H1 (cell line): ENCODE data around the gene PAX4. TPM values are rescaled to one million over a fixed set of nuclear protein-coding genes. Genes with fewer than 3 reads are reported as not detected.

ENCODE experiments used
- CTCF ChIA-PET: fragments of 300-600 bp; sonication (Branson Sonifier 250); formaldehyde crosslinking; loops from one replicate; lab custom pipeline; 2021; ENCODE audit not compliant: partially characterized antibody; lab: Charles Lee
- POLR2A ChIA-PET: fragments of 300-600 bp; sonication (Branson Sonifier 250); formaldehyde crosslinking; loops from one replicate; lab custom pipeline; 2021; ENCODE audit warnings: inconsistent platforms; ENCODE audit not compliant: partially characterized antibody; lab: Charles Lee
- DNase-seq, 2 experiments: peaks; one replicate each; pipeline versions ENCODE4 v3.0.0 to v3.0.0-alpha.2; 2010 to 2022; ENCODE audit warnings: low spot score in 2 of 2, low read depth in 1 of 2, mixed read lengths in 1 of 2
- FAIRE-seq: peaks from 2 replicates; lab custom pipeline; 2011; peaks lifted over from hg19 to GRCh38; lab: Jason Lieb, UNC
- H2AFZ ChIP-seq: 2 replicates; pipeline ENCODE4 v1.8.1; 2012; ENCODE audit warnings: low read length, inconsistent platforms
- H2AK5ac ChIP-seq: 2 replicates; pipeline ENCODE4 v1.6.1; 2013; ENCODE audit warnings: low read depth, low read length
- H2BK120ac ChIP-seq: replicated peaks from 2 replicates; pipeline ENCODE3; 2013; ENCODE audit warnings: low read depth, low read length, inconsistent platforms
- H2BK12ac ChIP-seq: 2 replicates; pipeline ENCODE4 v1.6.1; 2013; ENCODE audit warnings: low read depth, low read length
- H2BK15ac ChIP-seq: 2 replicates; pipeline ENCODE4 v1.6.1; 2013; ENCODE audit warnings: low read length
- H2BK20ac ChIP-seq: 2 replicates; pipeline ENCODE4 v1.6.1; 2013; ENCODE audit warnings: low read length
- H2BK5ac ChIP-seq: 2 replicates; pipeline ENCODE4 v1.6.1; 2013; ENCODE audit warnings: low read depth, low read length
- H3K14ac ChIP-seq: 2 replicates; pipeline ENCODE4 v1.6.1; 2013; ENCODE audit warnings: inconsistent platforms; ENCODE audit not compliant: insufficient read length
- H3K18ac ChIP-seq: 2 replicates; pipeline ENCODE4 v1.6.1; 2013; ENCODE audit warnings: low read length; ENCODE audit errors: extremely low read depth
- H3K23ac ChIP-seq: 2 replicates; pipeline ENCODE4 v1.6.1; 2013; ENCODE audit warnings: inconsistent platforms; ENCODE audit not compliant: insufficient read length
- H3K23me2 ChIP-seq: 2 replicates; pipeline ENCODE4 v1.6.1; 2013; ENCODE audit warnings: low read depth, low read length
- H3K27ac ChIP-seq: 2 replicates; pipeline ENCODE4 v1.6.1; 2011; ENCODE audit warnings: low read depth, low read length, inconsistent platforms
- H3K27me3 ChIP-seq, 4 experiments: replicated peaks in 1 of 4; 1 replicate in 1 of 4; 2 replicates in 3 of 4; pipeline versions ENCODE4 v1.6.1 to v1.8.1; 2011 to 2013; ENCODE audit warnings: low read length in 3 of 4, mild to moderate bottlenecking in 3 of 4, inconsistent platforms in 2 of 4, mixed read lengths in 2 of 4, moderate library complexity in 1 of 4; ENCODE audit not compliant: control insufficient read depth in 3 of 4, insufficient read depth in 3 of 4; ENCODE audit errors: extremely low read depth in 1 of 4
- H3K36me3 ChIP-seq, 4 experiments: 2 replicates each; pipeline versions ENCODE4 v1.6.1 to v1.8.1; 2011 to 2013; ENCODE audit warnings: mild to moderate bottlenecking in 4 of 4, low read length in 3 of 4, moderate library complexity in 2 of 4, control low read depth in 1 of 4, inconsistent platforms in 1 of 4; ENCODE audit not compliant: insufficient read depth in 4 of 4, control insufficient read depth in 2 of 4
- H3K4ac ChIP-seq: replicated peaks from 2 replicates; pipeline ENCODE3; 2013; ENCODE audit warnings: low read length, low read depth, mixed read lengths, inconsistent platforms; ENCODE audit not compliant: insufficient read length
- H3K4me1 ChIP-seq, 4 experiments: replicated peaks in 1 of 4; 1 replicate in 1 of 4; 2 replicates in 3 of 4; pipeline versions ENCODE4 v1.6.1 to v1.8.1; 2011 to 2013; ENCODE audit warnings: low read length in 3 of 4, inconsistent platforms in 2 of 4, mixed read lengths in 1 of 4; ENCODE audit not compliant: insufficient read depth in 4 of 4, control insufficient read depth in 3 of 4
- H3K4me2 ChIP-seq, 2 experiments: 2 replicates each; pipeline versions ENCODE4 v1.6.1 to v1.8.1; 2011 to 2013; ENCODE audit warnings: low read depth in 2 of 2, low read length in 2 of 2, control low read depth in 1 of 2, inconsistent platforms in 1 of 2, mild to moderate bottlenecking in 1 of 2; ENCODE audit not compliant: insufficient read depth in 1 of 2
- H3K4me3 ChIP-seq, 4 experiments: fragments of 200-600, 300-600 bp in 1 of 4; sonication (generic), shearing (Covaris generic), sonication (Bioruptor Twin) in 1 of 4; 2 replicates each; pipeline versions ENCODE4 v1.5.1 to v1.8.1; 2011 to 2016; ENCODE audit warnings: low read length in 4 of 4, low read depth in 3 of 4, control low read depth in 2 of 4, inconsistent platforms in 2 of 4, mild to moderate bottlenecking in 2 of 4, mixed read lengths in 1 of 4, moderate library complexity in 1 of 4; ENCODE audit not compliant: insufficient read depth in 2 of 4; ENCODE audit errors: extremely low read depth in 1 of 4
- H3K56ac ChIP-seq: replicated peaks from 2 replicates; pipeline ENCODE3; 2013; ENCODE audit warnings: low read depth, mild to moderate bottlenecking, mixed read lengths, low read length, inconsistent platforms; ENCODE audit not compliant: insufficient read length
- H3K79me1 ChIP-seq: 2 replicates; pipeline ENCODE4 v1.6.1; 2013; ENCODE audit warnings: low read depth, low read length, control low read depth
- H3K79me2 ChIP-seq, 2 experiments: 2 replicates each; pipeline versions ENCODE4 v1.6.1 to v1.8.1; 2012 to 2013; ENCODE audit warnings: low read length in 2 of 2, mild to moderate bottlenecking in 2 of 2, inconsistent platforms in 1 of 2; ENCODE audit not compliant: insufficient read depth in 2 of 2, control insufficient read depth in 1 of 2
- H3K9ac ChIP-seq, 4 experiments: replicated peaks in 1 of 4; 1 replicate in 1 of 4; 2 replicates in 3 of 4; pipeline versions ENCODE4 v1.6.1 to v1.8.1; 2011 to 2013; ENCODE audit warnings: low read depth in 3 of 4, low read length in 3 of 4, control low read depth in 2 of 4, mild to moderate bottlenecking in 2 of 4, moderate library complexity in 2 of 4, inconsistent platforms in 1 of 4; ENCODE audit errors: extremely low read depth in 1 of 4
- H3K9me3 ChIP-seq, 2 experiments: 2 replicates each; pipeline versions ENCODE4 v1.6.1 to v1.8.1; 2012 to 2013; ENCODE audit warnings: mild to moderate bottlenecking in 2 of 2, moderate library complexity in 2 of 2, control low read depth in 1 of 2, inconsistent platforms in 1 of 2, low read depth in 1 of 2, low read length in 1 of 2, mixed read lengths in 1 of 2; ENCODE audit not compliant: insufficient read depth in 2 of 2
- H4K20me1 ChIP-seq, 2 experiments: replicated peaks in 1 of 2; 2 replicates each; pipeline versions ENCODE3 to v1.8.1; 2011 to 2013; ENCODE audit warnings: inconsistent platforms in 2 of 2, low read length in 2 of 2, mild to moderate bottlenecking in 1 of 2; ENCODE audit not compliant: insufficient read depth in 2 of 2, control insufficient read depth in 1 of 2
- H4K5ac ChIP-seq: 2 replicates; pipeline ENCODE4 v1.6.1; 2013; ENCODE audit warnings: low read length, low read depth, mixed read lengths, inconsistent platforms; ENCODE audit not compliant: insufficient read length
- H4K8ac ChIP-seq: 2 replicates; pipeline ENCODE4 v1.8.0; 2013; ENCODE audit warnings: mild to moderate bottlenecking, moderate library complexity, low read length, inconsistent platforms; ENCODE audit not compliant: insufficient read depth; ENCODE audit errors: extremely low read depth
- H4K91ac ChIP-seq: replicated peaks from 2 replicates; pipeline ENCODE3; 2013; ENCODE audit warnings: low read length, mixed read lengths, inconsistent platforms; ENCODE audit not compliant: insufficient read length
- BACH1 ChIP-seq: IDR thresholded peaks from 2 replicates; pipeline ENCODE4 v1.6.1; 2012; ENCODE audit warnings: low read length, improper control_type of control experiment
- CBX8 ChIP-seq: fragments of 300-800, 300-1000 bp; sonication (generic); IDR thresholded peaks from 2 replicates; pipeline ENCODE4 v1.7.1; 2016; ENCODE audit warnings: low read depth, low read length, borderline replicate concordance
- CREB1 ChIP-seq: IDR thresholded peaks from 2 replicates; pipeline ENCODE4 v1.6.1; 2012; ENCODE audit warnings: inconsistent platforms
- CTBP2 ChIP-seq: IDR thresholded peaks from 2 replicates; pipeline ENCODE4 v1.7.0; 2011; ENCODE audit warnings: borderline replicate concordance, mild to moderate bottlenecking, moderate library complexity, mixed read lengths, low read length; ENCODE audit not compliant: insufficient read depth, insufficient read length
- EP300 ChIP-seq, 2 experiments: IDR thresholded peaks; 1 replicate in 1 of 2; 2 replicates in 1 of 2; pipeline ENCODE4 v1.6.1; 2011 to 2012; ENCODE audit warnings: low read depth in 2 of 2, low read length in 2 of 2, mild to moderate bottlenecking in 2 of 2, borderline replicate concordance in 1 of 2, inconsistent platforms in 1 of 2, moderate library complexity in 1 of 2
- HDAC6 ChIP-seq: IDR thresholded peaks from one replicate; pipeline ENCODE4 v1.7.1; 2012; ENCODE audit warnings: low read depth, mild to moderate bottlenecking, inconsistent platforms, low read length, moderate library complexity
- RBBP5 ChIP-seq: IDR thresholded peaks from 2 replicates; pipeline ENCODE4 v1.7.1; 2012; ENCODE audit warnings: low read depth, mild to moderate bottlenecking, inconsistent platforms, low read length, moderate library complexity, borderline replicate concordance
- RXRA ChIP-seq: IDR thresholded peaks from 2 replicates; pipeline ENCODE4 v1.6.1; 2011; ENCODE audit warnings: low read depth, mild to moderate bottlenecking, low read length, moderate library complexity; ENCODE audit not compliant: insufficient read depth
- SP2 ChIP-seq: IDR thresholded peaks from 2 replicates; pipeline ENCODE4 v1.6.1; 2012; ENCODE audit warnings: mild to moderate bottlenecking, low read length, inconsistent platforms
- WGBS, 2 experiments: shearing (Covaris generic) in 1 of 2; methylation state at CpG; one replicate each; pipeline versions ENCODE4 v1.1.6 to v1.1.7; 2013 to 2015; ENCODE audit warnings: low lambda C conversion rate in 2 of 2, mixed read lengths in 2 of 2, inconsistent platforms in 1 of 2, low coverage in 1 of 2, missing lambda C conversion rate in 1 of 2; ENCODE audit not compliant: insufficient replicate concordance in 2 of 2, insufficient coverage in 1 of 2, insufficient read length in 1 of 2; ENCODE audit errors: extremely low coverage in 1 of 2, missing lambda C conversion rate in 1 of 2; 5-methylcytosine and 5-hydroxymethylcytosine counted together
- polyA plus RNA-seq, 7 experiments: library from polyadenylated mRNA; depleted of rRNA in 3 of 7; stranded (reverse) in 5 of 7; unstranded in 2 of 7; fragments of >200 nt in 5 of 7; fragments of 200-250 nt in 2 of 7; gene quantifications; 1 replicate in 5 of 7; 2 replicates in 1 of 7; 4 replicates in 1 of 7; pipeline versions ENCODE4 v1.2.1 to v1.2.3, GENCODE V29; 2011 to 2013; ENCODE audit warnings: missing spikeins in 2 of 7, mixed read lengths in 2 of 7
- total RNA-seq: library from RNA; stranded (reverse); fragmentation: NEBNext Ultra II Directional; extraction: Animal tissue kit (Norgen Biotek cat#: 25700); gene quantifications from 2 replicates; pipeline ENCODE4 v1.2.1, GENCODE V29; 2021

Gene PAX4
- total and polyA plus RNA-seq, 2 of the 8 experiments (the other 6 are each of a cell fraction or from before 2014, with no cell fraction given): 0.20 TPM; not detected in 1

GRCh38 chr7:127609297-127609696, 8.6 kb downstream of the PAX4 start:
- no peaks in the 10 kb centered on the region for H3K36me3 ChIP-seq
- POLR2A ChIA-PET: no interaction called here
- no peak overlapping the region for H2BK5ac ChIP-seq
- H2AFZ ChIP-seq: no peak overlapping the region
- no peak overlapping the region for H4K5ac ChIP-seq
- TF ChIP-seq CBX8 (no peak), CTBP2 (no peak), HDAC6 (no peak), BACH1 (no peak), CREB1 (no peak), SP2 (no peak), EP300 (IDR thresholded peaks at IDR 0.05; ENCODE audit: borderline replicate concordance in 1 of 2, low read depth in 2 of 2, low read length in 2 of 2) (no peak), RXRA (no peak), RBBP5 (no peak)
- TF ChIP-seq, all 59 proteins: peak for 0
- Histone ChIP-seq H2BK12ac (no peak overlapping the region), H3K56ac (no peak overlapping the region), H2AK5ac (no peak overlapping the region), H3K79me2 (no peaks in the 10 kb centered on the region), H3K14ac (no peak overlapping the region), H4K20me1 (peaks cover 0 to 2% of the 10 kb centered on the region in 2 experiments), H3K9ac (no peak overlapping the region), H3K79me1 (no peaks in the 10 kb centered on the region), H4K8ac (no peak overlapping the region), H3K18ac (no peak overlapping the region), H3K27ac (no peak overlapping the region), H3K27me3 (peaks cover 0 to 5% (median 0%) of the 10 kb centered on the region in 4 experiments; a peak in 1 of 7 replicates), H3K23me2 (peaks cover 10% of the 10 kb centered on the region; the same call in 1 of the 2 replicates), H2BK120ac (no peak overlapping the region), H3K9me3 (no peaks in the 10 kb centered on the region), H2BK20ac (no peak overlapping the region), H3K23ac (no peak overlapping the region), H4K91ac (no peak overlapping the region), H3K4me2 (no peak overlapping the region), H2BK15ac (no peak overlapping the region), H3K4ac (no peak overlapping the region), H3K4me3 (no peak overlapping the region), H3K4me1 (no peaks in the 10 kb centered on the region)
- 82% methylated on average over 6 of the region's 6 CpGs; no CpG with 5 or more reads in 1 of the 2 experiments for WGBS, 2 experiments
- CTCF ChIA-PET: interaction anchor here (0.6 to 1.9 kb wide), 6 partner anchors 8 to 559 kb away, joined by 3 to 6 read pairs (median 3); no protein-coding TSS in a partner anchor
- DNase-seq (no peak), FAIRE-seq (no peak)
